Measurements from ENCODE around the gene P2RY1. TPM values are rescaled to one million over a fixed set of nuclear protein-coding genes. Genes with fewer than 3 reads are reported as not detected.

P2RY1 gene
- total and polyA plus RNA-seq, 2 of the 4 experiments (the other 2 are of a cell fraction) = not detected

- H4K91ac ChIP-seq (ENCODE audit: insufficient read depth, low read depth, low read length) = no peak overlapping the region
- H4K8ac ChIP-seq (ENCODE audit: low read depth in 2 of 2, low read length in 2 of 2) = no peak overlapping the region
- H4K5ac ChIP-seq (ENCODE audit: low read depth, low read length) = no peak overlapping the region
- no peaks in the 10 kb centered on the region for H3K27me3 ChIP-seq (ENCODE audit: control insufficient read depth, insufficient read depth, low read length)
- no peak overlapping the region for H3K4ac ChIP-seq (ENCODE audit: low read depth, low read length)
- no peak overlapping the region for H2BK20ac ChIP-seq (ENCODE audit: low read depth, low read length)
- H2BK120ac ChIP-seq (ENCODE audit: low read depth, low read length) = no peak overlapping the region
- H3K9me3 ChIP-seq (ENCODE audit: control insufficient read depth, insufficient read depth, low read length) = no peaks in the 10 kb centered on the region
- H3K18ac ChIP-seq (ENCODE audit: low read depth, low read length) = no peak overlapping the region
- no peak overlapping the region for H2BK5ac ChIP-seq (ENCODE audit: low read depth, low read length, poor library complexity, severe bottlenecking)
- H3K23ac ChIP-seq (ENCODE audit: low read depth, low read length) = no peak overlapping the region
- no peak overlapping the region for H3K27ac ChIP-seq (ENCODE audit: insufficient read depth, low read length)
- H3K9me1 ChIP-seq (ENCODE audit: insufficient read depth, low read length) = no peaks in the 10 kb centered on the region
- no peak overlapping the region for H3K4me3 ChIP-seq (ENCODE audit: insufficient read depth, low read depth, low read length)
- no TSS peak for BruUV-seq (replicated peaks)
- DNase-seq = no peak
- no peak for ATAC-seq (ENCODE audit: low read depth)
- no peak overlapping the region for H2AK9ac ChIP-seq (replicated peaks; ENCODE audit: low read depth, low read length, poor library complexity)
- intact Hi-C loops (cut with micrococcal nuclease) (no loop called here), dilution Hi-C loops (cut with HindIII; ENCODE audit: low sequenced_read_pairs, unreplicated experiment) (no loop called here), in situ Hi-C loops (cut with MboI; ENCODE audit: low sequenced_read_pairs) (no loop called here)
- no peaks in the 10 kb centered on the region for H4K20me1 ChIP-seq (ENCODE audit: insufficient read depth, low read length)
- H2AFZ ChIP-seq (replicated peaks; ENCODE audit: low read length, poor library complexity) = no peak overlapping the region
- CTCF ChIA-PET = no interaction called here
- H3K4me1 ChIP-seq (ENCODE audit: control insufficient read depth, insufficient read depth, low read length) = no peaks in the 10 kb centered on the region
- no peak overlapping the region for H3K4me2 ChIP-seq (ENCODE audit: low read depth, low read length)
- no peak overlapping the region for H3K56ac ChIP-seq (ENCODE audit: extremely low read depth, insufficient read depth, low read length)
- H2AK5ac ChIP-seq (ENCODE audit: low read depth, low read length) = no peak overlapping the region
- no peak overlapping the region for H3K9ac ChIP-seq (ENCODE audit: low read depth, low read length)
- no peak overlapping the region for H2BK15ac ChIP-seq (ENCODE audit: low read depth, low read length)
- H3K14ac ChIP-seq (replicated peaks; ENCODE audit: low read depth, low read length) = no peak overlapping the region
- H3K36me3 ChIP-seq (ENCODE audit: control insufficient read depth, insufficient read depth, low read length) = no peaks in the 10 kb centered on the region
- TF ChIP-seq MAZ (IDR thresholded peaks at IDR 0.05; ENCODE audit: borderline replicate concordance, low read depth, low read length) (no peak), RFX5 (IDR thresholded peaks at IDR 0.05; ENCODE audit: low read depth, low read length) (no peak), MAFK (IDR thresholded peaks at IDR 0.05; ENCODE audit: low read depth, low read length) (no peak), FOS (IDR thresholded peaks at IDR 0.05; ENCODE audit: low read depth, low read length) (no peak), SMC3 (IDR thresholded peaks at IDR 0.05; ENCODE audit: low read depth, low read length) (no peak), POLR2A (IDR thresholded peaks at IDR 0.05; ENCODE audit: low read depth, low read length) (no peak), ELK1 (IDR thresholded peaks at IDR 0.05; ENCODE audit: borderline replicate concordance, low read depth, low read length) (no peak), RAD21 (IDR thresholded peaks at IDR 0.05; ENCODE audit: low read length) (no peak), NFE2L2 (IDR thresholded peaks at IDR 0.05; ENCODE audit: low read depth, low read length) (no peak), BHLHE40 (IDR thresholded peaks at IDR 0.05; ENCODE audit: low read depth, low read length) (no peak), CHD1 (IDR thresholded peaks at IDR 0.05; ENCODE audit: low read depth, low read length) (no peak), CEBPB (IDR thresholded peaks at IDR 0.05; ENCODE audit: low read depth, low read length) (no peak)
- TF ChIP-seq, protein P1, sequence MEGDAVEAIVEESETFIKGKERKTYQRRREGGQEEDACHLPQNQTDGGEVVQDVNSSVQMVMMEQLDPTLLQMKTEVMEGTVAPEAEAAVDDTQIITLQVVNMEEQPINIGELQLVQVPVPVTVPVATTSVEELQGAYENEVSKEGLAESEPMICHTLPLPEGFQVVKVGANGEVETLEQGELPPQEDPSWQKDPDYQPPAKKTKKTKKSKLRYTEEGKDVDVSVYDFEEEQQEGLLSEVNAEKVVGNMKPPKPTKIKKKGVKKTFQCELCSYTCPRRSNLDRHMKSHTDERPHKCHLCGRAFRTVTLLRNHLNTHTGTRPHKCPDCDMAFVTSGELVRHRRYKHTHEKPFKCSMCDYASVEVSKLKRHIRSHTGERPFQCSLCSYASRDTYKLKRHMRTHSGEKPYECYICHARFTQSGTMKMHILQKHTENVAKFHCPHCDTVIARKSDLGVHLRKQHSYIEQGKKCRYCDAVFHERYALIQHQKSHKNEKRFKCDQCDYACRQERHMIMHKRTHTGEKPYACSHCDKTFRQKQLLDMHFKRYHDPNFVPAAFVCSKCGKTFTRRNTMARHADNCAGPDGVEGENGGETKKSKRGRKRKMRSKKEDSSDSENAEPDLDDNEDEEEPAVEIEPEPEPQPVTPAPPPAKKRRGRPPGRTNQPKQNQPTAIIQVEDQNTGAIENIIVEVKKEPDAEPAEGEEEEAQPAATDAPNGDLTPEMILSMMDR (conservative IDR thresholded peaks at IDR 0.05; ENCODE audit: low read depth, low read length) = no peak
- TF ChIP-seq, protein P2, sequence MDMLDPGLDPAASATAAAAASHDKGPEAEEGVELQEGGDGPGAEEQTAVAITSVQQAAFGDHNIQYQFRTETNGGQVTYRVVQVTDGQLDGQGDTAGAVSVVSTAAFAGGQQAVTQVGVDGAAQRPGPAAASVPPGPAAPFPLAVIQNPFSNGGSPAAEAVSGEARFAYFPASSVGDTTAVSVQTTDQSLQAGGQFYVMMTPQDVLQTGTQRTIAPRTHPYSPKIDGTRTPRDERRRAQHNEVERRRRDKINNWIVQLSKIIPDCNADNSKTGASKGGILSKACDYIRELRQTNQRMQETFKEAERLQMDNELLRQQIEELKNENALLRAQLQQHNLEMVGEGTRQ (IDR thresholded peaks at IDR 0.05; ENCODE audit: low read depth, low read length) = no peak
- no peaks in the 10 kb centered on the region for H3K79me1 ChIP-seq (ENCODE audit: low read depth in 1 of 2, low read length in 2 of 2)
- POLR2A ChIA-PET (ENCODE audit: unreplicated experiment) = no interaction called here
Measured at GRCh38 chr3:152843955-152844354, 9.0 kb downstream of the P2RY1 start.
